Effector memory CD4-positive, alpha-beta T cell (primary cell): Measurements from ENCODE around the gene GOLGA3.
A peak's percentile ranks its signal among the peaks of the same experiment; 100 is the strongest.
"Not testable (repeated sequence)": the region's sequence is repeated elsewhere in the genome, so short reads cannot be mapped to it uniquely, and the experiment has no call there.

Experiments used
- DNase-seq, 3 donors: peaks; one replicate each; pipeline ENCODE4 v3.0.0-alpha.2; 2020
- H3K27ac ChIP-seq: 2 replicates; pipeline ENCODE4 v1.7.0; 2013; ENCODE audit warnings: mild to moderate bottlenecking, low read length, moderate library complexity; ENCODE audit not compliant: insufficient read depth, poor library complexity, severe bottlenecking
- H3K27me3 ChIP-seq: replicated peaks from 2 replicates; pipeline ENCODE4 v1.7.0; 2013; ENCODE audit warnings: mild to moderate bottlenecking, low read length; ENCODE audit not compliant: insufficient read depth, control insufficient read depth, poor library complexity, severe bottlenecking
- H3K36me3 ChIP-seq: 2 replicates; pipeline ENCODE4 v1.7.0; 2013; ENCODE audit warnings: mild to moderate bottlenecking, low read length, moderate library complexity; ENCODE audit not compliant: control insufficient read depth, insufficient read depth
- H3K4me1 ChIP-seq: 2 replicates; pipeline ENCODE4 v1.7.0; 2013; ENCODE audit warnings: low read length, mild to moderate bottlenecking; ENCODE audit not compliant: control insufficient read depth, insufficient read depth, poor library complexity, severe bottlenecking
- H3K4me3 ChIP-seq: 2 replicates; pipeline ENCODE4 v1.7.0; 2013; ENCODE audit warnings: low read length, low read depth, mild to moderate bottlenecking; ENCODE audit not compliant: insufficient read depth, poor library complexity, severe bottlenecking
- H3K9me3 ChIP-seq: 2 replicates; pipeline ENCODE4 v1.7.0; 2013; ENCODE audit warnings: mild to moderate bottlenecking, low read length, moderate library complexity; ENCODE audit not compliant: control insufficient read depth

GOLGA3 gene

GRCh38 chr12:132836230-132836629, 7.6 kb upstream of the GOLGA3 start:
- not testable (repeated sequence) for H3K9me3 ChIP-seq, H3K27ac ChIP-seq, DNase-seq, H3K4me3 ChIP-seq, H3K27me3 ChIP-seq
- Histone ChIP-seq H3K4me1 (peaks cover 20% of the 10 kb centered on the region), H3K36me3 (peaks cover 16% of the 10 kb centered on the region)

GRCh38 chr12:132835076-132836025, 6.7 kb upstream of the GOLGA3 start:
- Histone ChIP-seq H3K9me3 (no peaks in the 10 kb centered on the region), H3K27ac (peak overlapping the region; percentile 25), H3K4me1 (peaks cover 20% of the 10 kb centered on the region), H3K36me3 (peaks cover 7% of the 10 kb centered on the region), H3K27me3 (no peaks in the 10 kb centered on the region), H3K4me3 (no peak overlapping the region)
- DNase-seq: no peak

DNA sequence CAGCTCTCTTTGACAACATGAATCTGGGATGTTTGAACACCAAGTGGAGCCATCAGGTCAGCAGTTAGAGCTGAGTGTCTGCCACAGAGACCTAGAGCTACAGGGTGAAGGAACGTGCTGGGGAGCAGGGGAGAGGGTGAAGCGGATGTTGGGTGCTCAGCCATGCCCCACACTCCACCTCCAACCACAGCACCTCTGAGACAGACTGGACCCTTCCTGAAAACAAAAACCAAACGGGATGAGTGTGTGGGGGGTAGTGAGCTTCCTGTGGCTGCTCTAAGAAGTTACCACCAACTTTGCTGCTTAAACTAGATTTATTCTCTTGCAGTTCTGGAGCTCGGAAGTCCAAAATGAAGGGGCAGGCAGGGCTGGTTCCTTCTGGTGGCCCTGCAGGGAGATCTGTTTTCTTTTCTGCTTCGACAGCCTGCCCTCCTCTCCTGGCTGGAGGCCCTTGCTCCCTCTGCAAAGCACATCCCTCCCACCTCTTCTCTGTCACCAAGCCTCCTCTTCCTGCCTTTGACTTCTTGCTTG, 5.6 kb upstream of the GOLGA3 start:
- H3K27ac ChIP-seq: peak overlapping the region; percentile 45

GRCh38 chr12:132833341-132833740, 4.7 kb upstream of the GOLGA3 start:
- DNase-seq: no peak
- no peak overlapping the region for H3K27ac ChIP-seq
- H3K27me3 ChIP-seq: no peaks in the 10 kb centered on the region
- peaks cover 25% of the 10 kb centered on the region for H3K4me1 ChIP-seq
- no peak overlapping the region for H3K4me3 ChIP-seq
- H3K9me3 ChIP-seq: no peaks in the 10 kb centered on the region
- H3K36me3 ChIP-seq: no peaks in the 10 kb centered on the region

More for the DNA sequence above, 5.6 kb upstream of the GOLGA3 start:
- peaks cover 23% of the 10 kb centered on the region for H3K4me1 ChIP-seq
- H3K4me3 ChIP-seq: no peak overlapping the region
- H3K9me3 ChIP-seq: no peaks in the 10 kb centered on the region
- H3K27me3 ChIP-seq: no peaks in the 10 kb centered on the region
- H3K36me3 ChIP-seq: no peaks in the 10 kb centered on the region
- no peak for DNase-seq

GRCh38 chr12:132831771-132832170, 3.1 kb upstream of the GOLGA3 start:
- Histone ChIP-seq H3K27me3 (no peaks in the 10 kb centered on the region), H3K4me1 (peaks cover 29% of the 10 kb centered on the region), H3K27ac (no peak overlapping the region), H3K9me3 (no peaks in the 10 kb centered on the region), H3K36me3 (no peaks in the 10 kb centered on the region), H3K4me3 (no peak overlapping the region)
- DNase-seq: no peak

DNA sequence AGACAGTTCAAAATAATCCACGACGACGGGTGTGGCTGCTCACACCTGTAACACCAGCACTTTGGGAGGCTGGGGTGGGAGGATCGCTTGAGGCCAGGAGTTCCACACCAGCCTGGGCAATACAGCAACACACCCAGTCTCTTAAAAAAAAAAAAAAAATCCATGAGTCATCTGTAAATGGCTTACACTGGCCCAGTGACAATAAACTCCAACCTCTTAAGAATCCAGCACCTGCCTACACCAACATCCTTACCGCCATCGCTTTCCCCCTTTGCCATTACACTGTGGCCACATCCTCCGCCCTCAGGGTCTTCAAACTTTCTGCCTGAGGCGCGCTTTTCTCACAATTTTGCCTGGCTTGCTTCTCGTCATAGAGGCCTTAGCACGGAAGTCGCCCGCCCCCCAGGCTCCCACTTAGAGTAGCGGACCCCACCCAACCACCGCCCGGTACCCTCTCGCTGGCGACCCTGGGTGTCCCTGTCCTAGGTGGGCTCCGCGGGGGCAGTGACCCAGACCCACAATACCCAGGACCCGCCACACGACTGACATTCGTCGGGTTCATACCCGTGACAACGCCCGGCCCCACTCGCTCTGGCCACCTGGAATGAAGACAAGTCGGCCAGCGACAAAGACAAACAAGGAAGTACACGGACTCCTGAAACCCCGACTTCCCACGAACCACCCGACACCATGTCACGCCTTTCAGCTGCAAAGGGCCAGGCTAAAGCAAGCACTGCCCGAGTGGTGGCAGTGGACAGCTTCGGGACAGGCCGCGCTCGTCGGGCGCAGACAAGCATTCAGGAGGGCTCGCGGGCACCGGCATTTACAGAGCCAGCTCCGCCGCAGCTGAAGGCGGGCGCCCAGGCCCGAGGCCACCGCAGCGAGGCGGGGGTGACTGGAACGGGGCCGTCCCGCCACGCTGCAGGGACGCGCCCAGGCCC, 636 bp downstream of the GOLGA3 start:
- H3K4me3 ChIP-seq: peak overlapping the region; percentile 88
- H3K36me3 ChIP-seq: peaks cover 17% of the 10 kb centered on the region
- H3K9me3 ChIP-seq: no peaks in the 10 kb centered on the region
- peaks cover 10% of the 10 kb centered on the region for H3K4me1 ChIP-seq
- DNase-seq: peak in 1 of 3 donors; percentile 8
- peak overlapping the region; percentile 99 for H3K27ac ChIP-seq
- no peaks in the 10 kb centered on the region for H3K27me3 ChIP-seq

- Histone ChIP-seq H3K4me3 (no peak overlapping the region), H3K27ac (no peak overlapping the region), H3K36me3 (peaks cover 17% of the 10 kb centered on the region), H3K9me3 (no peaks in the 10 kb centered on the region), H3K27me3 (no peaks in the 10 kb centered on the region), H3K4me1 (peaks cover 10% of the 10 kb centered on the region)
- DNase-seq: no peak
Observed at GRCh38 chr12:132825861-132826260, 2.8 kb downstream of the GOLGA3 start.

DNA sequence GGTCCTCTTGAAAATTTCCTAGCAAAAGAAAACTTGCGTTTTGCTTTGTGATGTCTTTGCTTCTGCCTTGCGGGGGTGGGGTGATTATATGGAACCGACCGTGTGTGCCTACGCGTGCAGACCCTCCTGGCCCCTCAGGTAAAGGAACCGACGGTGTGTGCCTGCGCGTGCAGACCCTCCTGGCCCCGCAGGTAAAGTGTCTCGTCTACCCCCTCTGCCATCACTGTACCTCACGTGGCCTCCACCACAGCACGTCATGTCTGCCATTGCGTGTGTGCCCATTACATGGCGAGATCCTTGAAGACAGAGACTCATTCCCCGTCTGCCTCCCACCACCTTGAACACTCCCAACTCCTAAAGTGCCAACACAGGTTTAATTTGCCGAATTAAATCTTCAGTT, 3.6 kb downstream of the GOLGA3 start:
- Histone ChIP-seq H3K4me1 (peaks cover 10% of the 10 kb centered on the region), H3K9me3 (no peaks in the 10 kb centered on the region), H3K36me3 (peaks cover 23% of the 10 kb centered on the region), H3K27me3 (no peaks in the 10 kb centered on the region), H3K4me3 (no peak overlapping the region), H3K27ac (no peak overlapping the region)
- no peak for DNase-seq

DNA sequence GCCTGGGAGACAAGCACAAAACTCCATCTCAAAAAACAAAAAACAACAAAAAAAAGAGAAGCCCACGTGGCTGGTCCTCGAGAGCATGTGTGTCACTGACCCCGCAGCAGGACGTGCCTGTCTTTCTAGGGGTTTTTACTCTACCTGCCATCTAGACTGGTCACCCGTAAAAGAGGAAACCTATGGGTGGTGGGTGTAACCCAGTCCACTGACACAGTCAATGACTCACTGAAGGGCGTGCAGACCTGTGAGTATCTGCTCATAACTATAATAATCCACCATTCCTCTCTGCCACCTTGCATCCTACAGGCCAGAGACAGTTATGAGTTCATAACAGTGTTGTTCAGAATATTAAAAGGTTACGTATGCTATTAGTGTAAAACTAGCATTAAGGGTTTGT, 4.6 kb downstream of the GOLGA3 start:
- Histone ChIP-seq H3K4me1 (peaks cover 6% of the 10 kb centered on the region), H3K27ac (no peak overlapping the region), H3K36me3 (peaks cover 29% of the 10 kb centered on the region), H3K27me3 (no peaks in the 10 kb centered on the region), H3K4me3 (no peak overlapping the region), H3K9me3 (no peaks in the 10 kb centered on the region)
- no peak for DNase-seq
